Neural progenitor cell (in vitro differentiated cells): ENCODE data around the gene PPIA. TPM values are rescaled to one million over a fixed set of nuclear protein-coding genes. Genes with fewer than 3 reads are reported as not detected.

Experiments
- DNase-seq: peaks from one replicate; pipeline ENCODE4 v3.0.0-alpha.2; 2016; ENCODE audit warnings: low spot score
- H2AFZ ChIP-seq: fragments of 200-600 bp; sonication (generic); replicated peaks from 2 replicates; pipeline ENCODE4 v1.6.1; 2016; ENCODE audit warnings: antibody characterized with exemption
- H3F3A ChIP-seq: fragments of 200-600 bp; sonication (generic); 2 replicates; pipeline ENCODE4 v1.6.1; 2016; ENCODE audit warnings: antibody characterized with exemption, low read depth
- H3K27ac ChIP-seq: fragments of 200-600 bp; sonication (generic); 2 replicates; pipeline ENCODE4 v1.5.1; 2016; ENCODE audit warnings: mild to moderate bottlenecking
- H3K27me3 ChIP-seq: fragments of 200-600 bp; sonication (generic); 2 replicates; pipeline ENCODE4 v1.6.1; 2016; ENCODE audit warnings: mild to moderate bottlenecking, moderate library complexity
- H3K36me3 ChIP-seq: fragments of 200-600 bp; sonication (generic); 2 replicates; pipeline ENCODE4 v1.5.1; 2016
- H3K4me1 ChIP-seq: fragments of 200-600 bp; sonication (generic); 2 replicates; pipeline ENCODE4 v1.6.1; 2016; ENCODE audit warnings: mixed run types
- H3K4me2 ChIP-seq: fragments of 200-600 bp; sonication (generic); 2 replicates; pipeline ENCODE4 v1.6.1; 2016
- H3K4me3 ChIP-seq: fragments of 200-600 bp; sonication (generic); 2 replicates; pipeline ENCODE4 v1.5.1; 2016
- H3K79me2 ChIP-seq: fragments of 200-600 bp; sonication (generic); 2 replicates; pipeline ENCODE4 v1.6.1; 2016; ENCODE audit warnings: low read depth
- H3K9ac ChIP-seq: fragments of 200-600 bp; sonication (generic); 2 replicates; pipeline ENCODE4 v1.6.1; 2016
- H3K9me3 ChIP-seq: fragments of 200-600 bp; sonication (generic); 2 replicates; pipeline ENCODE4 v1.5.1; 2016; ENCODE audit warnings: low read depth
- H4K20me1 ChIP-seq: fragments of 200-600 bp; sonication (generic); 2 replicates; pipeline ENCODE4 v1.6.1; 2016; ENCODE audit warnings: low read depth
- H3K27ac Mint-ChIP-seq: 3 replicates; pipeline ENCODE4 v1.8.0; 2021; ENCODE audit warnings: mixed read lengths
- H3K27me3 Mint-ChIP-seq: 2 replicates; pipeline ENCODE4 v1.8.0; 2022; ENCODE audit warnings: low read depth, mild to moderate bottlenecking, inconsistent platforms, moderate library complexity, mixed read lengths; ENCODE audit not compliant: insufficient read depth
- H3K36me3 Mint-ChIP-seq: 3 replicates; pipeline ENCODE4 v1.8.0; 2021; ENCODE audit warnings: mixed read lengths
- H3K4me1 Mint-ChIP-seq: 3 replicates; pipeline ENCODE4 v1.8.0; 2021; ENCODE audit warnings: mixed read lengths
- H3K4me3 Mint-ChIP-seq: 3 replicates; pipeline ENCODE4 v1.8.0; 2021; ENCODE audit warnings: mild to moderate bottlenecking, moderate library complexity, mixed read lengths
- H3K9me3 Mint-ChIP-seq: 3 replicates; pipeline ENCODE4 v1.8.0; 2020; ENCODE audit warnings: mixed read lengths
- CTCF ChIP-seq: fragments of 200-600 bp; sonication (generic); IDR thresholded peaks from 2 replicates; pipeline ENCODE4 v1.5.1; 2017; ENCODE audit warnings: antibody characterized with exemption, mild to moderate bottlenecking
- EZH2 ChIP-seq: fragments of 200-600 bp; sonication (generic); IDR thresholded peaks from 2 replicates; pipeline ENCODE4 v1.6.1; 2017; ENCODE audit warnings: antibody characterized with exemption, mild to moderate bottlenecking, moderate library complexity
- EZH2phosphoT487 ChIP-seq: fragments of 200-600 bp; sonication (generic); IDR thresholded peaks from 2 replicates; pipeline ENCODE4 v1.6.1; 2017; ENCODE audit warnings: antibody characterized with exemption
- total RNA-seq: library from RNA; depleted of rRNA; stranded (reverse); fragments of >200 nt; gene quantifications from 2 replicates; pipeline ENCODE4 v1.2.3, GENCODE V29; 2015; ENCODE audit warnings: low replicate concordance

Gene PPIA
- total RNA-seq, 1 donor from 2014 or later = 2,932 TPM

GRCh38 chr7:44764665-44765578 is 31.6 kb upstream of the PPIA start:
- Histone ChIP-seq H4K20me1 (peaks cover 3% of the 10 kb centered on the region), H3K27ac (no peak overlapping the region), H3K4me3 (no peak overlapping the region), H3K9ac (no peak overlapping the region), H3K27me3 (no peaks in the 10 kb centered on the region), H2AFZ (no peak overlapping the region), H3K36me3 (no peaks in the 10 kb centered on the region), H3K4me2 (no peak overlapping the region), H3F3A (peaks cover 12% of the 10 kb centered on the region), H3K9me3 (no peaks in the 10 kb centered on the region), H3K79me2 (no peaks in the 10 kb centered on the region), H3K4me1 (peaks cover 21% of the 10 kb centered on the region)
- no peak for DNase-seq
- no peak overlapping the region for H3K27ac Mint-ChIP-seq
- no peaks in the 10 kb centered on the region for H3K9me3 Mint-ChIP-seq
- H3K4me3 Mint-ChIP-seq = no peak overlapping the region
- peaks cover 21% of the 10 kb centered on the region for H3K36me3 Mint-ChIP-seq
- peaks cover 13% of the 10 kb centered on the region for H3K4me1 Mint-ChIP-seq
- no peak for TF ChIP-seq EZH2
- TF ChIP-seq EZH2phosphoT487 = no peak
- no peak for TF ChIP-seq CTCF
- H3K27me3 Mint-ChIP-seq = peaks cover 2% of the 10 kb centered on the region

- H3K9me3 Mint-ChIP-seq = no peaks in the 10 kb centered on the region
- no peak overlapping the region for H3K27ac Mint-ChIP-seq
- no peak for DNase-seq
- peaks cover 2% of the 10 kb centered on the region for H3K27me3 Mint-ChIP-seq
- Histone ChIP-seq H3K27ac (no peak overlapping the region), H3F3A (peaks cover 15% of the 10 kb centered on the region), H2AFZ (no peak overlapping the region), H3K9me3 (no peaks in the 10 kb centered on the region), H3K4me1 (peaks cover 21% of the 10 kb centered on the region), H4K20me1 (peaks cover 3% of the 10 kb centered on the region), H3K27me3 (no peaks in the 10 kb centered on the region), H3K4me3 (no peak overlapping the region), H3K4me2 (no peak overlapping the region), H3K9ac (no peak overlapping the region), H3K79me2 (no peaks in the 10 kb centered on the region), H3K36me3 (no peaks in the 10 kb centered on the region)
- TF ChIP-seq EZH2phosphoT487 = no peak
- TF ChIP-seq EZH2 = no peak
- no peak for TF ChIP-seq CTCF
- H3K4me3 Mint-ChIP-seq = no peak overlapping the region
- peaks cover 21% of the 10 kb centered on the region for H3K36me3 Mint-ChIP-seq
- H3K4me1 Mint-ChIP-seq = peaks cover 13% of the 10 kb centered on the region
Measured at GRCh38 chr7:44765579-44766415, 30.7 kb upstream of the PPIA start.

GRCh38 chr7:44766416-44766801 is 30.1 kb upstream of the PPIA start:
- Mint-ChIP-seq H3K9me3 (no peaks in the 10 kb centered on the region), H3K27me3 (peaks cover 5% of the 10 kb centered on the region), H3K4me3 (no peak overlapping the region), H3K36me3 (peaks cover 21% of the 10 kb centered on the region), H3K4me1 (peaks cover 15% of the 10 kb centered on the region), H3K27ac (no peak overlapping the region)
- H3K9ac ChIP-seq = no peak overlapping the region
- H3K27me3 ChIP-seq = no peaks in the 10 kb centered on the region
- TF ChIP-seq EZH2phosphoT487 (no peak), CTCF (no peak), EZH2 (no peak)
- H3K36me3 ChIP-seq = no peaks in the 10 kb centered on the region
- peaks cover 3% of the 10 kb centered on the region for H4K20me1 ChIP-seq
- peaks cover 15% of the 10 kb centered on the region for H3F3A ChIP-seq
- DNase-seq = no peak
- H3K4me1 ChIP-seq = peaks cover 21% of the 10 kb centered on the region
- no peak overlapping the region for H3K4me3 ChIP-seq
- H2AFZ ChIP-seq = no peak overlapping the region
- no peak overlapping the region for H3K27ac ChIP-seq
- H3K4me2 ChIP-seq = no peak overlapping the region
- no peaks in the 10 kb centered on the region for H3K9me3 ChIP-seq
- H3K79me2 ChIP-seq = no peaks in the 10 kb centered on the region
